ENCODE data around the gene GCK. TPM values are rescaled to one million over a fixed set of nuclear protein-coding genes. Genes with fewer than 3 reads are reported as not detected.

GCK gene
- 0.26 and 0.38 TPM in 2 replicates for total RNA-seq

- DNase-seq (ENCODE audit: low read depth in 2 of 2) = no peak
Observed at GRCh38 chr7:44189286-44189992, at the start of gene GCK. Gene GCK (minus strand): TSS chr7:44189439. CDS start chr7:44188953, 486 bp downstream.

GRCh38 chr7:44238116-44238695, 49.0 kb upstream of the GCK start:
- no peak for DNase-seq (ENCODE audit: low read depth in 2 of 2)

- DNase-seq (ENCODE audit: low read depth in 2 of 2) = no peak
Observed at GRCh38 chr7:44237696-44238095, 48.5 kb upstream of the GCK start.

- no peak for DNase-seq (ENCODE audit: low read depth in 2 of 2)
Observed at GRCh38 chr7:44236333-44236728, 47.1 kb upstream of the GCK start.

GRCh38 chr7:44235582-44236332, 46.5 kb upstream of the GCK start:
- no peak for DNase-seq (ENCODE audit: low read depth in 2 of 2)

- DNase-seq (ENCODE audit: low read depth in 2 of 2) = no peak
Observed at GRCh38 chr7:44235066-44235465, 45.8 kb upstream of the GCK start.

GRCh38 chr7:44232901-44233715, 43.9 kb upstream of the GCK start:
- no peak for DNase-seq (ENCODE audit: low read depth in 2 of 2)

GRCh38 chr7:44232396-44232795, 43.2 kb upstream of the GCK start:
- DNase-seq (ENCODE audit: low read depth in 2 of 2) = no peak

- DNase-seq (ENCODE audit: low read depth in 2 of 2) = no peak
Observed at GRCh38 chr7:44231088-44231487, 41.8 kb upstream of the GCK start.

- DNase-seq (ENCODE audit: low read depth in 2 of 2) = no peak
Observed at GRCh38 chr7:44230286-44230685, 41.0 kb upstream of the GCK start.

- no peak for DNase-seq (ENCODE audit: low read depth in 2 of 2)
Observed at GRCh38 chr7:44229546-44230105, 40.4 kb upstream of the GCK start.

- DNase-seq (ENCODE audit: low read depth in 2 of 2) = no peak
Observed at GRCh38 chr7:44228571-44229350, 39.5 kb upstream of the GCK start.

- DNase-seq (ENCODE audit: low read depth in 2 of 2) = no peak
Observed at GRCh38 chr7:44227911-44228310, 38.7 kb upstream of the GCK start.

- no peak for DNase-seq (ENCODE audit: low read depth in 2 of 2)
Observed at GRCh38 chr7:44226396-44226753, 37.1 kb upstream of the GCK start.

GRCh38 chr7:44225566-44226395, 36.5 kb upstream of the GCK start:
- DNase-seq (ENCODE audit: low read depth in 2 of 2) = no peak

- no peak for DNase-seq (ENCODE audit: low read depth in 2 of 2)
Observed at GRCh38 chr7:44224974-44225565, 35.8 kb upstream of the GCK start.

- no peak for DNase-seq (ENCODE audit: low read depth in 2 of 2)
Observed at GRCh38 chr7:44224080-44224973, 35.1 kb upstream of the GCK start.

GRCh38 chr7:44223362-44224079, 34.3 kb upstream of the GCK start:
- DNase-seq (ENCODE audit: low read depth in 2 of 2) = no peak
